GM23338 (cell line): ENCODE data around the gene EPB41L4A. TPM values are rescaled to one million over a fixed set of nuclear protein-coding genes. Genes with fewer than 3 reads are reported as not detected.

Experiments used
- ATAC-seq: fragments of 200-7000 bp; cut with Tn5 transposase; 3 replicates; pipeline ENCODE4 v1.9.1; 2020
- DNase-seq: peaks from one replicate; pipeline ENCODE4 v3.0.0-alpha.2; 2015; ENCODE audit warnings: low spot score
- H2AFZ ChIP-seq: fragments of 200-600 bp; sonication (generic); 2 replicates; pipeline ENCODE4 v1.8.0; 2016; ENCODE audit warnings: antibody characterized with exemption, mild to moderate bottlenecking, moderate library complexity
- H3F3A ChIP-seq: fragments of 200-600 bp; sonication (generic); replicated peaks from 2 replicates; pipeline ENCODE4 v1.8.0; 2017; ENCODE audit warnings: antibody characterized with exemption, mixed run types, low read depth
- H3K27ac ChIP-seq: fragments of 200-600 bp; sonication (generic); 2 replicates; pipeline ENCODE4 v1.6.1; 2016; ENCODE audit warnings: low read depth
- H3K27me3 ChIP-seq: fragments of 200-600 bp; sonication (generic); 2 replicates; pipeline ENCODE4 v1.8.0; 2016; ENCODE audit warnings: mild to moderate bottlenecking, mixed run types, moderate library complexity; ENCODE audit not compliant: insufficient read depth
- H3K36me3 ChIP-seq: fragments of 200-600 bp; sonication (generic); 2 replicates; pipeline ENCODE4 v1.8.0; 2016; ENCODE audit warnings: mild to moderate bottlenecking; ENCODE audit not compliant: insufficient read depth
- H3K4me1 ChIP-seq: fragments of 200-600 bp; sonication (generic); 2 replicates; pipeline ENCODE4 v1.8.0; 2016; ENCODE audit warnings: mild to moderate bottlenecking, moderate library complexity; ENCODE audit not compliant: insufficient read depth
- H3K4me2 ChIP-seq: fragments of 200-600 bp; sonication (generic); 2 replicates; pipeline ENCODE4 v1.7.1; 2017; ENCODE audit warnings: mixed run types
- H3K4me3 ChIP-seq: fragments of 200-600 bp; sonication (generic); 2 replicates; pipeline ENCODE4 v1.6.1; 2016; ENCODE audit warnings: mixed run types
- H3K79me2 ChIP-seq: fragments of 200-600 bp; sonication (generic); replicated peaks from 2 replicates; pipeline ENCODE4 v1.8.0; 2017; ENCODE audit warnings: mild to moderate bottlenecking; ENCODE audit not compliant: insufficient read depth
- H3K9me2 ChIP-seq: fragments of 200-600 bp; sonication (generic); 2 replicates; pipeline ENCODE4 v1.8.0; 2017; ENCODE audit not compliant: insufficient read depth
- H4K20me1 ChIP-seq: fragments of 200-600 bp; sonication (generic); replicated peaks from 2 replicates; pipeline ENCODE4 v1.8.0; 2017; ENCODE audit warnings: mild to moderate bottlenecking; ENCODE audit not compliant: insufficient read depth
- H3K27ac Mint-ChIP-seq: 2 replicates; pipeline ENCODE4 v1.8.0; 2020; ENCODE audit warnings: inconsistent platforms, mild to moderate bottlenecking, moderate library complexity, mixed read lengths
- H3K27me3 Mint-ChIP-seq: 3 replicates; pipeline ENCODE4 v1.8.0; 2022; ENCODE audit warnings: low read depth, mild to moderate bottlenecking, moderate library complexity, mixed read lengths, inconsistent platforms; ENCODE audit not compliant: insufficient read depth, poor library complexity
- H3K36me3 Mint-ChIP-seq: 3 replicates; pipeline ENCODE4 v1.8.0; 2021; ENCODE audit warnings: low read depth, mild to moderate bottlenecking, inconsistent platforms, moderate library complexity, mixed read lengths
- H3K4me1 Mint-ChIP-seq: 3 replicates; pipeline ENCODE4 v1.8.0; 2020; ENCODE audit warnings: mild to moderate bottlenecking, inconsistent platforms, mixed read lengths
- H3K4me3 Mint-ChIP-seq: 3 replicates; pipeline ENCODE4 v1.8.0; 2021; ENCODE audit warnings: moderate library complexity, mild to moderate bottlenecking, inconsistent platforms, mixed read lengths
- H3K9me3 Mint-ChIP-seq: 3 replicates; pipeline ENCODE4 v1.8.0; 2020; ENCODE audit warnings: moderate library complexity, mild to moderate bottlenecking, inconsistent platforms, mixed read lengths
- CREB1 ChIP-seq: fragments of 250-450 bp; sonication (Bioruptor Pico); IDR thresholded peaks from 2 replicates; pipeline ENCODE4 v1.5.0; 2020; ENCODE audit warnings: low read depth, mild to moderate bottlenecking, moderate library complexity
- CTCF ChIP-seq, 2 experiments: fragments of 200-600 bp in 1 of 2; sonication (generic) in 1 of 2; conservative IDR thresholded peaks; 2 replicates each; pipeline versions ENCODE4 v1.5.1 to v1.6.1; 2016 to 2017; ENCODE audit warnings: antibody characterized with exemption in 2 of 2, low read depth in 2 of 2, mild to moderate bottlenecking in 2 of 2, moderate library complexity in 1 of 2
- ETS1 ChIP-seq: IDR thresholded peaks from 2 replicates; pipeline ENCODE4 v1.6.1; 2016; ENCODE audit warnings: antibody characterized with exemption
- EZH2 ChIP-seq: fragments of 200-600 bp; sonication (generic); IDR thresholded peaks from one replicate; pipeline ENCODE4 v1.8.0; 2017; ENCODE audit warnings: antibody characterized with exemption, mild to moderate bottlenecking, low read depth; ENCODE audit not compliant: unreplicated experiment
- EZH2phosphoT487 ChIP-seq: fragments of 200-600 bp; sonication (generic); IDR thresholded peaks from one replicate; pipeline ENCODE4 v1.8.1; 2018; ENCODE audit warnings: antibody characterized with exemption; ENCODE audit not compliant: unreplicated experiment
- JUNB ChIP-seq: IDR thresholded peaks from one replicate; pipeline ENCODE4 v1.6.1; 2016; ENCODE audit warnings: antibody characterized with exemption; ENCODE audit not compliant: unreplicated experiment
- NANOG ChIP-seq: IDR thresholded peaks from 2 replicates; pipeline ENCODE4 v1.6.1; 2016; ENCODE audit warnings: antibody characterized with exemption, borderline replicate concordance
- POLR2AphosphoS5 ChIP-seq: IDR thresholded peaks from 2 replicates; pipeline ENCODE4 v1.6.1; 2016; ENCODE audit warnings: antibody characterized with exemption, low read depth
- REST ChIP-seq: IDR thresholded peaks from one replicate; pipeline ENCODE4 v1.6.1; 2018; ENCODE audit warnings: antibody characterized with exemption; ENCODE audit not compliant: unreplicated experiment
- STAT1 ChIP-seq: IDR thresholded peaks from one replicate; pipeline ENCODE4 v1.6.1; 2016; ENCODE audit warnings: antibody characterized with exemption; ENCODE audit not compliant: unreplicated experiment
- ZNF114 ChIP-seq: fragments of 250-450 bp; sonication (Bioruptor Pico); IDR thresholded peaks from 2 replicates; pipeline ENCODE4 v1.5.0; 2020; ENCODE audit warnings: mild to moderate bottlenecking, moderate library complexity
- polyA plus RNA-seq: library from polyadenylated mRNA; unstranded; fragments of >200 nt; fragmentation: Nextera tagmentation; extraction: Ambion mirVana; gene quantifications from 2 replicates; pipeline ENCODE4 v1.2.1, GENCODE V29; 2016
- total RNA-seq: library from RNA; depleted of rRNA; stranded (reverse); fragments of >200 nt; shearing (Covaris generic); gene quantifications from 2 replicates; pipeline ENCODE4 v1.2.3, GENCODE V29; 2014

The EPB41L4A gene
- total and polyA plus RNA-seq, 2 experiments from 2014 or later, result 5.7 to 6.0 TPM

GRCh38 chr5:112312295-112313275 lies 106.5 kb downstream of the EPB41L4A start:
- Histone ChIP-seq H3K79me2 (no peaks in the 10 kb centered on the region), H3K4me2 (no peak overlapping the region), H3K9me2 (no peaks in the 10 kb centered on the region; the same call in 1 of the 2 replicates), H4K20me1 (no peaks in the 10 kb centered on the region), H3K4me3 (no peak overlapping the region), H2AFZ (no peak overlapping the region), H3K27ac (no peak overlapping the region), H3K27me3 (no peaks in the 10 kb centered on the region), H3F3A (no peaks in the 10 kb centered on the region), H3K36me3 (no peaks in the 10 kb centered on the region), H3K4me1 (peaks cover 8% of the 10 kb centered on the region)
- no peak for ATAC-seq
- H3K4me1 Mint-ChIP-seq, result peaks cover 16% of the 10 kb centered on the region; the same call in 2 of the 3 replicates
- no peak overlapping the region for H3K27ac Mint-ChIP-seq
- H3K27me3 Mint-ChIP-seq, result no peaks in the 10 kb centered on the region
- TF ChIP-seq ETS1 (no peak), ZNF114 (CRISPR knock-in tag) (no peak), EZH2 (no peak), POLR2AphosphoS5 (no peak), EZH2phosphoT487 (no peak), CREB1 (CRISPR knock-in tag) (no peak), JUNB (no peak), CTCF (conservative IDR thresholded peaks at IDR 0.05; ENCODE audit: low read depth in 2 of 2) (no peak), REST (no peak), STAT1 (no peak), NANOG (no peak)
- H3K4me3 Mint-ChIP-seq, result no peak overlapping the region
- H3K36me3 Mint-ChIP-seq, result no peaks in the 10 kb centered on the region
- DNase-seq, result no peak
- no peaks in the 10 kb centered on the region for H3K9me3 Mint-ChIP-seq
